ENCODE measurements around the gene FAM186B.

FAM186B gene

GRCh38 chr12:49560695-49561094 is 44.7 kb downstream of the FAM186B start:
- H3K36me3 ChIP-seq (ENCODE audit: control insufficient read depth, insufficient read depth, low read length) = peaks cover 55% of the 10 kb centered on the region
- H3K4me1 ChIP-seq (ENCODE audit: control insufficient read depth, insufficient read depth, low read length) = no peaks in the 10 kb centered on the region
- no peak overlapping the region for H3K9ac ChIP-seq (ENCODE audit: low read depth, low read length)
- H3K9me3 ChIP-seq (ENCODE audit: control insufficient read depth, insufficient read depth, low read length) = no peaks in the 10 kb centered on the region
- no peak overlapping the region for H3K4me3 ChIP-seq (ENCODE audit: low read depth, low read length)
- no peaks in the 10 kb centered on the region for H3K27me3 ChIP-seq (ENCODE audit: control insufficient read depth, insufficient read depth, low read length)

- H3K27me3 ChIP-seq (ENCODE audit: control insufficient read depth, insufficient read depth, low read length) = no peaks in the 10 kb centered on the region
- no peak overlapping the region for H3K9ac ChIP-seq (ENCODE audit: low read depth, low read length)
- H3K36me3 ChIP-seq (ENCODE audit: control insufficient read depth, insufficient read depth, low read length) = peaks cover 50% of the 10 kb centered on the region
- no peaks in the 10 kb centered on the region for H3K9me3 ChIP-seq (ENCODE audit: control insufficient read depth, insufficient read depth, low read length)
- no peaks in the 10 kb centered on the region for H3K4me1 ChIP-seq (ENCODE audit: control insufficient read depth, insufficient read depth, low read length)
- no peak overlapping the region for H3K4me3 ChIP-seq (ENCODE audit: low read depth, low read length)
Measured at GRCh38 chr12:49559011-49559675, 46.3 kb downstream of the FAM186B start.

GRCh38 chr12:49558526-49558925 is 46.9 kb downstream of the FAM186B start:
- no peak overlapping the region for H3K4me3 ChIP-seq (ENCODE audit: low read depth, low read length)
- H3K36me3 ChIP-seq (ENCODE audit: control insufficient read depth, insufficient read depth, low read length) = peaks cover 49% of the 10 kb centered on the region
- no peaks in the 10 kb centered on the region for H3K4me1 ChIP-seq (ENCODE audit: control insufficient read depth, insufficient read depth, low read length)
- no peak overlapping the region for H3K9ac ChIP-seq (ENCODE audit: low read depth, low read length)
- no peaks in the 10 kb centered on the region for H3K9me3 ChIP-seq (ENCODE audit: control insufficient read depth, insufficient read depth, low read length)
- no peaks in the 10 kb centered on the region for H3K27me3 ChIP-seq (ENCODE audit: control insufficient read depth, insufficient read depth, low read length)

DNA sequence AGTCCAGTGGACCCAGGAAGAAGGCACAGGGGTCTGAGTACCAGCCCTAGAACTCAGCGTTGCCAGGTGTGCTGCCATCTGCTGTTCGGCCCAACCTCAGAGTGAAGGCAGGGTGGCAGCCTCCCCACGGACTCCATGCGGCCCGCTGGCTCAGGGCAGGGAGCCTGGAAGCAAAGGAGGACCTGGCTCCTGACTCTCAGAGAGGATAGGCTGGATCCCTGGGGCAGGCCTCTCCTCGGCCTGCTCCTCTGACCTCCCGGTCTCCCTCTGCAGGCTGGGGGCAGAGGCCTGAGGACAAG is 47.6 kb downstream of the FAM186B start:
- H3K9me3 ChIP-seq (ENCODE audit: control insufficient read depth, insufficient read depth, low read length) = no peaks in the 10 kb centered on the region
- H3K4me1 ChIP-seq (ENCODE audit: control insufficient read depth, insufficient read depth, low read length) = no peaks in the 10 kb centered on the region
- peaks cover 43% of the 10 kb centered on the region for H3K36me3 ChIP-seq (ENCODE audit: control insufficient read depth, insufficient read depth, low read length)
- H3K9ac ChIP-seq (ENCODE audit: low read depth, low read length) = no peak overlapping the region
- no peak overlapping the region for H3K4me3 ChIP-seq (ENCODE audit: low read depth, low read length)
- peaks cover under 1% of the 10 kb centered on the region for H3K27me3 ChIP-seq (ENCODE audit: control insufficient read depth, insufficient read depth, low read length)

GRCh38 chr12:49557187-49557916 is 48.1 kb downstream of the FAM186B start:
- Histone ChIP-seq H3K9me3 (ENCODE audit: control insufficient read depth, insufficient read depth, low read length) (no peaks in the 10 kb centered on the region), H3K27me3 (ENCODE audit: control insufficient read depth, insufficient read depth, low read length) (peaks cover 6% of the 10 kb centered on the region), H3K36me3 (ENCODE audit: control insufficient read depth, insufficient read depth, low read length) (peaks cover 40% of the 10 kb centered on the region), H3K9ac (ENCODE audit: low read depth, low read length) (no peak overlapping the region), H3K4me3 (ENCODE audit: low read depth, low read length) (no peak overlapping the region), H3K4me1 (ENCODE audit: control insufficient read depth, insufficient read depth, low read length) (no peaks in the 10 kb centered on the region)

- no peaks in the 10 kb centered on the region for H3K9me3 ChIP-seq (ENCODE audit: control insufficient read depth, insufficient read depth, low read length)
- peaks cover 35% of the 10 kb centered on the region for H3K36me3 ChIP-seq (ENCODE audit: control insufficient read depth, insufficient read depth, low read length)
- H3K9ac ChIP-seq (ENCODE audit: low read depth, low read length) = no peak overlapping the region
- H3K27me3 ChIP-seq (ENCODE audit: control insufficient read depth, insufficient read depth, low read length) = peaks cover 13% of the 10 kb centered on the region
- no peaks in the 10 kb centered on the region for H3K4me1 ChIP-seq (ENCODE audit: control insufficient read depth, insufficient read depth, low read length)
- H3K4me3 ChIP-seq (ENCODE audit: low read depth, low read length) = no peak overlapping the region
Measured at GRCh38 chr12:49556391-49557186, 48.9 kb downstream of the FAM186B start.

DNA sequence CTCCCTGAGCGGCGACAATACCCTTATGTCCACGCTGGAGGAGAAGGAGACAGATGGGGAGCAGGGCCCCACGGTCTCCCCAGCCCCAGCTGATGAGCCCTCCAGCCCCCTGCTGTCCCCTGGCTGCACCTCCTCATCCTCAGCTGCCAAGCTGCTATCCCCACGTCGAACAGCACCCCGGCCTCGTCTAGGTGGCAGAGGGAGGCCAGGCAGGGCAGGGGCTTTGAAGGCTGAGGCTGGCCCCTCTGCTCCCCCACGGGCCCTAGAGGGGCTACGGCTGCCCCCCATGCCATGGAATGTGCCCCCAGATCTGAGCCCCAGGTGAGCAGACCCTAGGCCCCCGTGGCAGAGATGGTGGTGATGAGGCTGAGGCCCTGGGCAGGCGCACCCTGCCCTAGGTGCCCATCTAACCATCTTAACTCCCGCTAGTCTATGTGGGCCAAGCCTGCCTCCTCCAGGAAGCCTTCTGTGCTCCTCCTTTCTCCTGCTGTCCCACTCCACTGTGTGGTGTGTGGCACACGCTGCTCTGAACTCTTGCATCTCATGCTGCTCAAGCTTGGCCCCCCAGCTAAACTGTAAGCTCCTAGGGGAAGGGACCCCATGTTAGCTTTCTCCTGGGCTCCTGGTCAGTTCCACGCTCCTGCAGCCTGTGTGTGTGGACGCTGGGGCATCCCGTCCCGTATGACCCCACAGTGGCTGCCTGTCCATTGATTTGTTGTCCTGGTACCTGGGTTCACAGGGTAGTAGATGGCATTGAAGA is 49.6 kb downstream of the FAM186B start:
- no peaks in the 10 kb centered on the region for H3K9me3 ChIP-seq (ENCODE audit: control insufficient read depth, insufficient read depth, low read length)
- peaks cover 30% of the 10 kb centered on the region for H3K36me3 ChIP-seq (ENCODE audit: control insufficient read depth, insufficient read depth, low read length)
- H3K9ac ChIP-seq (ENCODE audit: low read depth, low read length) = no peak overlapping the region
- H3K27me3 ChIP-seq (ENCODE audit: control insufficient read depth, insufficient read depth, low read length) = peaks cover 16% of the 10 kb centered on the region
- no peak overlapping the region for H3K4me3 ChIP-seq (ENCODE audit: low read depth, low read length)
- H3K4me1 ChIP-seq (ENCODE audit: control insufficient read depth, insufficient read depth, low read length) = no peaks in the 10 kb centered on the region

DNA sequence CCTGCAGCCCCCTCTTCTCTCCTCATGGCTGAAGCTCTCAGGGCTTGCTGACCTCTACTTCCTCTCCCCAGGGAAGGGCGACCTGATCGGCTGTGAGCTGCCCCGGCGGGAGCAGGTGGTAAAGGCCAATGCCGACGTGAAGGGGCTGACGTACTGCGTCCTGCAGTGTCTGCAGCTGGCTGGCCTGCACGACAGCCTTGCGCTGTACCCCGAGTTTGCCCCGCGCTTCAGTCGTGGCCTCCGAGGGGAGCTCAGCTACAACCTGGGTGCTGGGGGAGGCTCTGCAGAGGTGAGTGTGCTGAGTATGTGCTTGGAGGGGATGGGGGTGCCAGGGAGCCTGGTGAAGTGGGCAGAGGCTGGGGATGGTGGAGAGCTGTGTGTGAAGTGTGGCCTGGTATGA is 51.2 kb downstream of the FAM186B start:
- Histone ChIP-seq H3K4me3 (ENCODE audit: low read depth, low read length) (no peak overlapping the region), H3K4me1 (ENCODE audit: control insufficient read depth, insufficient read depth, low read length) (no peaks in the 10 kb centered on the region), H3K36me3 (ENCODE audit: control insufficient read depth, insufficient read depth, low read length) (peaks cover 21% of the 10 kb centered on the region), H3K27me3 (ENCODE audit: control insufficient read depth, insufficient read depth, low read length) (peaks cover 31% of the 10 kb centered on the region), H3K9ac (ENCODE audit: low read depth, low read length) (no peak overlapping the region), H3K9me3 (ENCODE audit: control insufficient read depth, insufficient read depth, low read length) (no peaks in the 10 kb centered on the region)

- Histone ChIP-seq H3K27me3 (ENCODE audit: control insufficient read depth, insufficient read depth, low read length) (peaks cover 36% of the 10 kb centered on the region), H3K9me3 (ENCODE audit: control insufficient read depth, insufficient read depth, low read length) (no peaks in the 10 kb centered on the region), H3K9ac (ENCODE audit: low read depth, low read length) (no peak overlapping the region), H3K4me1 (ENCODE audit: control insufficient read depth, insufficient read depth, low read length) (no peaks in the 10 kb centered on the region), H3K4me3 (ENCODE audit: low read depth, low read length) (no peak overlapping the region), H3K36me3 (ENCODE audit: control insufficient read depth, insufficient read depth, low read length) (peaks cover 14% of the 10 kb centered on the region)
Measured at GRCh38 chr12:49553512-49554088, 51.8 kb downstream of the FAM186B start.

- Histone ChIP-seq H3K9me3 (ENCODE audit: control insufficient read depth, insufficient read depth, low read length) (no peaks in the 10 kb centered on the region), H3K4me1 (ENCODE audit: control insufficient read depth, insufficient read depth, low read length) (no peaks in the 10 kb centered on the region), H3K36me3 (ENCODE audit: control insufficient read depth, insufficient read depth, low read length) (peaks cover 9% of the 10 kb centered on the region), H3K27me3 (ENCODE audit: control insufficient read depth, insufficient read depth, low read length) (peaks cover 43% of the 10 kb centered on the region), H3K9ac (ENCODE audit: low read depth, low read length) (no peak overlapping the region), H3K4me3 (ENCODE audit: low read depth, low read length) (no peak overlapping the region)
Measured at GRCh38 chr12:49552899-49553298, 52.5 kb downstream of the FAM186B start.

- Histone ChIP-seq H3K27me3 (ENCODE audit: control insufficient read depth, insufficient read depth, low read length) (peaks cover 48% of the 10 kb centered on the region), H3K9ac (ENCODE audit: low read depth, low read length) (no peak overlapping the region), H3K4me3 (ENCODE audit: low read depth, low read length) (no peak overlapping the region), H3K4me1 (ENCODE audit: control insufficient read depth, insufficient read depth, low read length) (no peaks in the 10 kb centered on the region), H3K9me3 (ENCODE audit: control insufficient read depth, insufficient read depth, low read length) (no peaks in the 10 kb centered on the region), H3K36me3 (ENCODE audit: control insufficient read depth, insufficient read depth, low read length) (peaks cover 8% of the 10 kb centered on the region)
Measured at GRCh38 chr12:49552425-49552824, 53.0 kb downstream of the FAM186B start.

All from iPS-15b (cell line).